Kidney (tissue), 14 donors: ENCODE measurements around the gene TNRC6C. TPM values are rescaled to one million over a fixed set of nuclear protein-coding genes. Genes with fewer than 3 reads are reported as not detected.
A peak's percentile ranks its signal among the peaks of the same experiment; 100 is the strongest.

Source experiments
- DNase-seq, 5 donors: peaks; one replicate each; pipeline ENCODE4 v3.0.0-alpha.2; 2013 to 2020
- FAIRE-seq: peaks from 2 replicates; lab custom pipeline; 2012; peaks lifted over from hg19 to GRCh38; lab: Jason Lieb, UNC
- H3K27ac ChIP-seq, 2 donors: one replicate each; pipeline ENCODE4 v1.7.0; 2013; ENCODE audit warnings: low read depth in 2 of 2, low read length in 2 of 2, inconsistent platforms in 1 of 2
- H3K27me3 ChIP-seq: one replicate; pipeline ENCODE4 v1.7.1; 2013; ENCODE audit warnings: low read length, inconsistent platforms; ENCODE audit not compliant: control insufficient read depth, insufficient read depth
- H3K36me3 ChIP-seq, 3 donors: one replicate each; pipeline versions ENCODE4 v1.7.0 to v1.7.1; 2013; ENCODE audit warnings: low read length in 3 of 3, control low read depth in 1 of 3, inconsistent platforms in 1 of 3; ENCODE audit not compliant: insufficient read depth in 3 of 3, control insufficient read depth in 2 of 3
- H3K4me1 ChIP-seq, 3 donors: one replicate each; pipeline versions ENCODE4 v1.7.0 to v1.7.1; 2013; ENCODE audit warnings: low read length in 3 of 3, inconsistent platforms in 1 of 3, low read depth in 1 of 3; ENCODE audit not compliant: control insufficient read depth in 2 of 3, insufficient read depth in 2 of 3
- H3K4me3 ChIP-seq, 3 donors: one replicate each; pipeline versions ENCODE4 v1.7.0 to v1.8.1; 2013; ENCODE audit warnings: low read length in 3 of 3, control low read depth in 1 of 3, inconsistent platforms in 1 of 3
- H3K9ac ChIP-seq, 3 donors: one replicate each; pipeline versions ENCODE4 v1.7.0 to v1.7.1; 2013; ENCODE audit warnings: low read length in 3 of 3, control low read depth in 1 of 3, inconsistent platforms in 1 of 3
- H3K9me3 ChIP-seq, 3 donors: one replicate each; pipeline versions ENCODE4 v1.7.0 to v1.7.1; 2013; ENCODE audit warnings: low read length in 3 of 3, control low read depth in 1 of 3, inconsistent platforms in 1 of 3; ENCODE audit not compliant: control insufficient read depth in 2 of 3, insufficient read depth in 1 of 3
- intact Hi-C: fragments of 100-400 bp; cut with DNase I; formaldehyde crosslinking; loops from one replicate; pipeline ENCODE4 v1.11.1; 2022
- polyA plus RNA-seq: library from polyadenylated mRNA; stranded (reverse); fragments of 350-450 nt; fragmentation: Illumina TruSeq; extraction: RNeasy Lipid Tissue Mini Kit (QIAGEN cat#74804); gene quantifications from one replicate; pipeline ENCODE4 v1.2.3, GENCODE V29; 2014; ENCODE audit warnings: low read depth, low replicate concordance; ENCODE audit not compliant: insufficient read depth
- total RNA-seq: library from RNA; stranded (reverse); fragmentation: NEBNext Ultra II Directional; extraction: Animal tissue kit (Norgen Biotek cat#: 25700); gene quantifications from one replicate; pipeline ENCODE4 v1.2.1, GENCODE V29; 2021
- TF ChIP-seq, protein P1 (sequence below): IDR thresholded peaks from 3 replicates; pipeline ENCODE4 v1.5.1; 2012; ENCODE audit warnings: mild to moderate bottlenecking, moderate library complexity, borderline replicate concordance; ENCODE audit not compliant: insufficient read depth; ENCODE audit errors: extremely low read depth
- donor health status: control.
- donor health status: control.
- donor health status: control.
- donor health status: control.
- donor health status: control.
- donor health status: DM: yes; HTN: yes; CAD: no.
- donor health status: Normal renal cell carcinoma (clear cell type).

The TNRC6C gene
- total and polyA plus RNA-seq, 2 donors from 2014 or later = 1.9 to 29.4 TPM

GRCh38 chr17:77916264-77916663, 42.2 kb upstream of the TNRC6C start:
- no peak overlapping the region for H3K9ac ChIP-seq
- no peak for DNase-seq
- no peak for FAIRE-seq
- H3K27ac ChIP-seq = no peak overlapping the region
- H3K4me1 ChIP-seq = no peaks in the 10 kb centered on the region
- H3K9me3 ChIP-seq = no peaks in the 10 kb centered on the region
- intact Hi-C loops = no loop called here
- no peak overlapping the region for H3K4me3 ChIP-seq
- no peaks in the 10 kb centered on the region for H3K36me3 ChIP-seq
- TF ChIP-seq, protein P1, sequence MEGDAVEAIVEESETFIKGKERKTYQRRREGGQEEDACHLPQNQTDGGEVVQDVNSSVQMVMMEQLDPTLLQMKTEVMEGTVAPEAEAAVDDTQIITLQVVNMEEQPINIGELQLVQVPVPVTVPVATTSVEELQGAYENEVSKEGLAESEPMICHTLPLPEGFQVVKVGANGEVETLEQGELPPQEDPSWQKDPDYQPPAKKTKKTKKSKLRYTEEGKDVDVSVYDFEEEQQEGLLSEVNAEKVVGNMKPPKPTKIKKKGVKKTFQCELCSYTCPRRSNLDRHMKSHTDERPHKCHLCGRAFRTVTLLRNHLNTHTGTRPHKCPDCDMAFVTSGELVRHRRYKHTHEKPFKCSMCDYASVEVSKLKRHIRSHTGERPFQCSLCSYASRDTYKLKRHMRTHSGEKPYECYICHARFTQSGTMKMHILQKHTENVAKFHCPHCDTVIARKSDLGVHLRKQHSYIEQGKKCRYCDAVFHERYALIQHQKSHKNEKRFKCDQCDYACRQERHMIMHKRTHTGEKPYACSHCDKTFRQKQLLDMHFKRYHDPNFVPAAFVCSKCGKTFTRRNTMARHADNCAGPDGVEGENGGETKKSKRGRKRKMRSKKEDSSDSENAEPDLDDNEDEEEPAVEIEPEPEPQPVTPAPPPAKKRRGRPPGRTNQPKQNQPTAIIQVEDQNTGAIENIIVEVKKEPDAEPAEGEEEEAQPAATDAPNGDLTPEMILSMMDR = no peak
- peaks cover 7% of the 10 kb centered on the region for H3K27me3 ChIP-seq

GRCh38 chr17:77916703-77917481, 41.6 kb upstream of the TNRC6C start:
- TF ChIP-seq, protein P1 = no peak
- intact Hi-C loops = no loop called here

GRCh38 chr17:77919276-77919675, 39.2 kb upstream of the TNRC6C start:
- H3K36me3 ChIP-seq = no peaks in the 10 kb centered on the region
- no peak overlapping the region for H3K9ac ChIP-seq
- no peaks in the 10 kb centered on the region for H3K9me3 ChIP-seq
- no peak overlapping the region for H3K4me3 ChIP-seq
- H3K27ac ChIP-seq = no peak overlapping the region
- no peak for DNase-seq
- no peaks in the 10 kb centered on the region for H3K4me1 ChIP-seq
- H3K27me3 ChIP-seq = peaks cover 7% of the 10 kb centered on the region
- TF ChIP-seq, protein P1 = no peak
- intact Hi-C loops = no loop called here
- no peak for FAIRE-seq

More at GRCh38 chr17:77916703-77917481, 41.6 kb upstream of the TNRC6C start:
- peaks cover 7% of the 10 kb centered on the region for H3K27me3 ChIP-seq
- no peak overlapping the region for H3K9ac ChIP-seq
- no peaks in the 10 kb centered on the region for H3K9me3 ChIP-seq
- H3K4me3 ChIP-seq = no peak overlapping the region
- no peaks in the 10 kb centered on the region for H3K4me1 ChIP-seq
- FAIRE-seq = no peak
- DNase-seq = peak in 1 of 5 donors; percentile 23
- H3K36me3 ChIP-seq = no peaks in the 10 kb centered on the region
- no peak overlapping the region for H3K27ac ChIP-seq
